Loucy (cell line): ENCODE measurements around the gene POLR3GL.
"Not testable (repeated sequence)": the region's sequence is repeated elsewhere in the genome, so short reads cannot be mapped to it uniquely, and the experiment has no call there.

Source experiments
- H2AFZ ChIP-seq: fragments of 200-600 bp; sonication (generic); 2 replicates; pipeline ENCODE4 v1.6.0; 2016; ENCODE audit warnings: antibody characterized with exemption, mild to moderate bottlenecking, low read length, moderate library complexity
- H3F3A ChIP-seq: fragments of 200-600 bp; 2 replicates; pipeline ENCODE4 v1.6.0; 2016; ENCODE audit warnings: antibody characterized with exemption, low read depth, mild to moderate bottlenecking
- H3K27me3 ChIP-seq: fragments of 200-600 bp; sonication (generic); 2 replicates; pipeline ENCODE4 v1.6.1; 2014; ENCODE audit warnings: low read length, mild to moderate bottlenecking; ENCODE audit not compliant: insufficient read depth, poor library complexity, severe bottlenecking
- H3K36me3 ChIP-seq: fragments of 200-600 bp; sonication (generic); 2 replicates; pipeline ENCODE4 v1.6.1; 2016; ENCODE audit warnings: low read length; ENCODE audit not compliant: insufficient read depth
- H3K4me1 ChIP-seq: fragments of 200-600 bp; sonication (generic); 2 replicates; pipeline ENCODE4 v1.5.1; 2014; ENCODE audit warnings: low read length, mild to moderate bottlenecking; ENCODE audit not compliant: insufficient read depth, poor library complexity, severe bottlenecking
- H3K4me2 ChIP-seq: fragments of 200-600 bp; sonication (generic); 2 replicates; pipeline ENCODE4 v1.6.0; 2014; ENCODE audit warnings: antibody characterized with exemption, low read length, low read depth, mild to moderate bottlenecking; ENCODE audit not compliant: poor library complexity, severe bottlenecking
- H3K4me3 ChIP-seq: fragments of 200-600 bp; sonication (generic); 2 replicates; pipeline ENCODE4 v1.5.1; 2014; ENCODE audit warnings: low read length, mild to moderate bottlenecking, mixed read lengths; ENCODE audit not compliant: poor library complexity, severe bottlenecking
- H3K79me2 ChIP-seq: fragments of 200-600 bp; sonication (generic); 2 replicates; pipeline ENCODE4 v1.6.1; 2014; ENCODE audit warnings: low read length; ENCODE audit not compliant: insufficient read depth
- H3K9ac ChIP-seq: fragments of 200-600 bp; sonication (generic); 2 replicates; pipeline ENCODE4 v1.6.0; 2014; ENCODE audit warnings: mild to moderate bottlenecking, low read depth, low read length, moderate library complexity; ENCODE audit not compliant: poor library complexity, severe bottlenecking
- H3K9me2 ChIP-seq: fragments of 200-600 bp; sonication (generic); replicated peaks from 2 replicates; pipeline ENCODE4 v1.6.1; 2016; ENCODE audit warnings: low read depth, low read length, mixed read lengths
- H3K9me3 ChIP-seq: fragments of 200-600 bp; sonication (generic); 2 replicates; pipeline ENCODE4 v1.6.1; 2014; ENCODE audit warnings: mild to moderate bottlenecking, antibody characterized with exemption, low read length, low read depth; ENCODE audit not compliant: insufficient read depth
- H4K20me1 ChIP-seq: fragments of 200-600 bp; sonication (generic); 2 replicates; pipeline ENCODE4 v1.6.0; 2014; ENCODE audit warnings: antibody characterized with exemption, low read length, mild to moderate bottlenecking; ENCODE audit not compliant: insufficient read depth, poor library complexity, severe bottlenecking
- EZH2phosphoT487 ChIP-seq: fragments of 200-600 bp; IDR thresholded peaks from 2 replicates; pipeline ENCODE4 v1.6.1; 2018; ENCODE audit warnings: antibody characterized with exemption, mild to moderate bottlenecking, moderate library complexity, borderline replicate concordance

The POLR3GL gene

DNA sequence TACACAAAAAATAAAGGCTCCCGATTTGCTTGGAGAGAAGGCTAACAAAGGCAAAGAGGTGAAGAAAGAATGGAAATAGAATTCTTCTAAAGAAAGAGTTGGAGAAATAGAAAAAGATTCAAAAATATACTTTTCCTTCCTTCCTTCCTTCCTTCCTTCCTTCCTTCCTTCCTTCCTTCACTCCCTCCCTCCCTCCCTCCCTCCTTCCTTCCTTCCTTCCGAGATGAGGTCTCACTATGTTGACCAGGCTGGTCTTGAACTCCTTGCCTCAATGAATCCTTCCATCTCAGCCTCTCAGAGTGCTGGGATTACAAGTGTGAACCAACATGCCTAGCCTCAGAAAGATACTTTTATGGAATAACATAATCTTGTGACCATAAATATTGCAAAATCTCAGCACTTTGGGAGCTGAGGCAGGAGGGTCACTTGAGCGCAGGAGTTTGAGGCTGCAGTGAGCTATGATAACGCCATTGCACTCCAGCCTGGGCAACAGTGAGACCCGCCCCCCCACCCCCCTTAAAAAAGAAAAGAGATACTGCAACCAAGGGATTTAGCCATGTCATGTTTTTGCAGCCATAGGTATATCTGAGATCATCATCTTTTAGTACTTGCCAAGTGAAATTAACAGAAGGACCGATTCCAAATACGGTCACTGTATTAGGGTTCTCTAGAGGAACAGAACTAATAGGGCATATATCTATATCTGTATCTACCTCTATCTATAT is 58.1 kb downstream of the POLR3GL start:
- H3K9ac ChIP-seq = no peak overlapping the region

DNA sequence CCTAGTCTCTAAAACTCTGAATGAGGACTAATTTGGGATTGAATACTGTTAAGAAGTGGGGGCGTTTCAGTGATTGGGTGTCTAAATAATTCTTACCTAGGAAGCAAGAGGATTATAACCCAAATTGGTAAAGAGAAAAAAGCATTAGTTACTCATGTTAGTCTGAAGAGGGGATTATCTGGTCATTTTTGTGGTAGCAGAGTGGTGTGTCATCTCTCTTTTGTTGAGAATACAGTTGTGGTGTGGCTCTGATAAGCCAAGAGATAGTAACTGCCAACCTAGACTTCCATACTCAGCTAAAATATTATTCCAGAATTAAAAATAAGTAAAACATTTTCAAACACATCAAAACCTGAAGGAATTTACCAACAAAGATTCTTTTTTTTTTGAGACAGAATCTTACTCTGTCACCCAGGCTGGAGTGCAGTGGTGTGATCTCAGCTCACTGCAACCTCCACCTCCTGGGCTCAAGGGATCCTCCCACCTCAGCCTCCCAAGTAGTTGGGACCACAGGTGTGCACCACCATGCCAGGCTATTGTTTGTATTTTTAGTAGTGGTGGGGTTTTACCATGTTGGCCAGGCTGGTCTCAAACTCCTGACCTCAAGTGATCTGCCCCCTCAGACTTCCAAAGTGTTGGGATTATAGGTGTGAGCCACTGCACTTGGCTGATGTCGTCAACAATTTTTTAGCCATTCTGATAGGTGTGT is 61.5 kb downstream of the POLR3GL start:
- H3K9ac ChIP-seq, H3K79me2 ChIP-seq, H3K9me2 ChIP-seq, H3K9me3 ChIP-seq, H3K27me3 ChIP-seq, H3K4me1 ChIP-seq, H3F3A ChIP-seq, H2AFZ ChIP-seq, H3K4me3 ChIP-seq, H4K20me1 ChIP-seq, H3K36me3 ChIP-seq, H3K4me2 ChIP-seq: not testable (repeated sequence)

More for the DNA sequence above, 58.1 kb downstream of the POLR3GL start:
- Histone ChIP-seq H3K27me3 (no peaks in the 10 kb centered on the region), H3K79me2 (no peaks in the 10 kb centered on the region), H2AFZ (no peak overlapping the region), H3K4me3 (no peak overlapping the region), H3K36me3 (no peaks in the 10 kb centered on the region), H3F3A (no peaks in the 10 kb centered on the region), H3K9me3 (no peaks in the 10 kb centered on the region), H4K20me1 (no peaks in the 10 kb centered on the region), H3K4me2 (no peak overlapping the region), H3K9me2 (no peaks in the 10 kb centered on the region), H3K4me1 (no peaks in the 10 kb centered on the region)
- TF ChIP-seq EZH2phosphoT487 = no peak

DNA sequence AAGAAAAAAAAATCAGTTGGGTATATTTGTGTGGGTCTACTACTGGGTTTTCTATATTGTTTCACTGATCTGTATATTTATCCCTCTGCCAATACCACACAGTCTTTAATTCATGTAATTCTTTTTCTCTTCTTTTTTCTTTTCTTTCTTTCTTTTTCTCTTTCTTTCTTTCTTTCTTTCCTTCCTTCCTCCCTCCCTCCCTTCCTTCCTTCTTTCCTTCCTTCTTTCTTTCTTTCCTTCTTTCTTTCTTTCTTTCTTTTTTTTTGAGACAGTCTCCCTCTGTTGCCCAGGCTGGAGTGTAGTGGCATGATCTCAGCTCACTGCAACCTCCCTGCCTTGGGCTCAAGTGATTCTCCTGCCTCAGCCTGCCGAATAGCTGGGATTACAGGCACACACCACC is 62.2 kb downstream of the POLR3GL start:
- H3K9me3 ChIP-seq, H2AFZ ChIP-seq, H3K4me1 ChIP-seq, H3K27me3 ChIP-seq, H3K4me2 ChIP-seq, H3K79me2 ChIP-seq, H3F3A ChIP-seq, H3K4me3 ChIP-seq, H3K9me2 ChIP-seq, H3K36me3 ChIP-seq, H4K20me1 ChIP-seq, H3K9ac ChIP-seq: not testable (repeated sequence)
